ENCODE measurements around the gene PFKM.

DNA sequence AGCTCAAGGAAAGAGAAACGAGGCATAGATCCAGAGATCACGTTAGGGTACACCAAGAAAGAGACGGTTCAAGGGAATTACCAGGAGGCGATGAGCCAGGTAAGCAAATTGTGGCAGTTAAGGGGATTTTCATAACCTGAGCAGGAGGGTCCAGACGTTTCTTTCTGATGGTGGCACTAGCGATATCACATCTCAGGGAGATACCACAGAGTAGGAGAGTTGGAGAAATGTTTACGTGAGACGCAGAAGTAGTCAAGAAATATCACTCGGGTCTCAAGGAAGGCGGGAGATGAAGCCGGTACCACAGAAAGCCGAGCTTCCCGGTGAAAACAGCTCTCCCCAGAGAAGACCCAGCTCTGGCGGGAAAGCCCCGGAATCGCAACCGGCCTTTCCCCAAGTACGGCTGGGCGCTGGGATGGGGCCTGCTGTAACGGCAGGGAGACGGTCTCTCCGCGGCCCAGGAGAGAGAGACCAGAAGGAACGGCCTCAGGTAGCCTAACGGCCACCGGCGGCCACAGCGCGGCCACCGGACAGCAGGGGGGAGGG, 13.8 kb upstream of the PFKM start:
- TF ChIP-seq, protein P1, sequence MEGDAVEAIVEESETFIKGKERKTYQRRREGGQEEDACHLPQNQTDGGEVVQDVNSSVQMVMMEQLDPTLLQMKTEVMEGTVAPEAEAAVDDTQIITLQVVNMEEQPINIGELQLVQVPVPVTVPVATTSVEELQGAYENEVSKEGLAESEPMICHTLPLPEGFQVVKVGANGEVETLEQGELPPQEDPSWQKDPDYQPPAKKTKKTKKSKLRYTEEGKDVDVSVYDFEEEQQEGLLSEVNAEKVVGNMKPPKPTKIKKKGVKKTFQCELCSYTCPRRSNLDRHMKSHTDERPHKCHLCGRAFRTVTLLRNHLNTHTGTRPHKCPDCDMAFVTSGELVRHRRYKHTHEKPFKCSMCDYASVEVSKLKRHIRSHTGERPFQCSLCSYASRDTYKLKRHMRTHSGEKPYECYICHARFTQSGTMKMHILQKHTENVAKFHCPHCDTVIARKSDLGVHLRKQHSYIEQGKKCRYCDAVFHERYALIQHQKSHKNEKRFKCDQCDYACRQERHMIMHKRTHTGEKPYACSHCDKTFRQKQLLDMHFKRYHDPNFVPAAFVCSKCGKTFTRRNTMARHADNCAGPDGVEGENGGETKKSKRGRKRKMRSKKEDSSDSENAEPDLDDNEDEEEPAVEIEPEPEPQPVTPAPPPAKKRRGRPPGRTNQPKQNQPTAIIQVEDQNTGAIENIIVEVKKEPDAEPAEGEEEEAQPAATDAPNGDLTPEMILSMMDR (IDR thresholded peaks at IDR 0.05) = no peak
- TF ChIP-seq POLR2A (IDR thresholded peaks at IDR 0.05) = no peak

Data from ovary (tissue), 3 donors.